Neural cell (in vitro differentiated cells): ENCODE data around the gene CACNB2.

Experiments used
- CTCF ChIP-seq: fragments of 450-650 bp; IDR thresholded peaks from 2 replicates; pipeline ENCODE4 v1.5.1; 2014; ENCODE audit warnings: antibody characterized with exemption, mild to moderate bottlenecking, moderate library complexity; ENCODE audit not compliant: poor library complexity, severe bottlenecking
- EP300 ChIP-seq: fragments of 450-650 bp; conservative IDR thresholded peaks from 2 replicates; pipeline ENCODE4 v1.6.1; 2014; ENCODE audit warnings: antibody characterized with exemption, mild to moderate bottlenecking, moderate library complexity; ENCODE audit not compliant: poor library complexity, severe bottlenecking
- EZH2 ChIP-seq: fragments of 200-600, 300-800 bp; shearing (Covaris generic), sonication (generic); IDR thresholded peaks from 2 replicates; pipeline ENCODE4 v1.6.1; 2014; ENCODE audit warnings: antibody characterized with exemption, low read length, borderline replicate concordance, mild to moderate bottlenecking; ENCODE audit not compliant: insufficient read depth, poor library complexity, severe bottlenecking
- MXI1 ChIP-seq: fragments of 450-650 bp; conservative IDR thresholded peaks from 2 replicates; pipeline ENCODE4 v1.6.1; 2014; ENCODE audit warnings: antibody characterized with exemption, mild to moderate bottlenecking; ENCODE audit not compliant: poor library complexity, severe bottlenecking
- POLR2AphosphoS5 ChIP-seq: IDR thresholded peaks from 2 replicates; pipeline ENCODE4 v1.6.1; 2012
- RAD21 ChIP-seq: fragments of 450-650 bp; conservative IDR thresholded peaks from 2 replicates; pipeline ENCODE4 v1.6.1; 2014; ENCODE audit warnings: antibody characterized with exemption, mild to moderate bottlenecking, moderate library complexity
- TAF1 ChIP-seq: IDR thresholded peaks from 2 replicates; pipeline ENCODE4 v1.6.1; 2012; ENCODE audit warnings: low read depth
- TF ChIP-seq, protein P1 (sequence below): IDR thresholded peaks from 2 replicates; pipeline ENCODE4 v1.6.1; 2012; ENCODE audit warnings: borderline replicate concordance

- TF ChIP-seq EZH2 = no peak
- no peak for TF ChIP-seq CTCF
- TF ChIP-seq EP300 = no peak
- TF ChIP-seq POLR2AphosphoS5 = no peak
- TF ChIP-seq RAD21 = no peak
- TF ChIP-seq TAF1 = no peak
- TF ChIP-seq MXI1 = no peak
- TF ChIP-seq, protein P1, sequence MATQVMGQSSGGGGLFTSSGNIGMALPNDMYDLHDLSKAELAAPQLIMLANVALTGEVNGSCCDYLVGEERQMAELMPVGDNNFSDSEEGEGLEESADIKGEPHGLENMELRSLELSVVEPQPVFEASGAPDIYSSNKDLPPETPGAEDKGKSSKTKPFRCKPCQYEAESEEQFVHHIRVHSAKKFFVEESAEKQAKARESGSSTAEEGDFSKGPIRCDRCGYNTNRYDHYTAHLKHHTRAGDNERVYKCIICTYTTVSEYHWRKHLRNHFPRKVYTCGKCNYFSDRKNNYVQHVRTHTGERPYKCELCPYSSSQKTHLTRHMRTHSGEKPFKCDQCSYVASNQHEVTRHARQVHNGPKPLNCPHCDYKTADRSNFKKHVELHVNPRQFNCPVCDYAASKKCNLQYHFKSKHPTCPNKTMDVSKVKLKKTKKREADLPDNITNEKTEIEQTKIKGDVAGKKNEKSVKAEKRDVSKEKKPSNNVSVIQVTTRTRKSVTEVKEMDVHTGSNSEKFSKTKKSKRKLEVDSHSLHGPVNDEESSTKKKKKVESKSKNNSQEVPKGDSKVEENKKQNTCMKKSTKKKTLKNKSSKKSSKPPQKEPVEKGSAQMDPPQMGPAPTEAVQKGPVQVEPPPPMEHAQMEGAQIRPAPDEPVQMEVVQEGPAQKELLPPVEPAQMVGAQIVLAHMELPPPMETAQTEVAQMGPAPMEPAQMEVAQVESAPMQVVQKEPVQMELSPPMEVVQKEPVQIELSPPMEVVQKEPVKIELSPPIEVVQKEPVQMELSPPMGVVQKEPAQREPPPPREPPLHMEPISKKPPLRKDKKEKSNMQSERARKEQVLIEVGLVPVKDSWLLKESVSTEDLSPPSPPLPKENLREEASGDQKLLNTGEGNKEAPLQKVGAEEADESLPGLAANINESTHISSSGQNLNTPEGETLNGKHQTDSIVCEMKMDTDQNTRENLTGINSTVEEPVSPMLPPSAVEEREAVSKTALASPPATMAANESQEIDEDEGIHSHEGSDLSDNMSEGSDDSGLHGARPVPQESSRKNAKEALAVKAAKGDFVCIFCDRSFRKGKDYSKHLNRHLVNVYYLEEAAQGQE = no peak
Measured at GRCh38 chr10:18313626-18314025, 173.4 kb downstream of the CACNB2 start.
